HG02852 (cell line): ENCODE data around the gene TP53I11.

Experiments used
- ATAC-seq: cut with Tn5 transposase; IDR thresholded peaks from one replicate; pipeline ENCODE4 v1.9.1; 2021; ENCODE audit warnings: mild to moderate bottlenecking, moderate library complexity; ENCODE audit not compliant: unreplicated experiment

TP53I11 gene

GRCh38 chr11:44978961-44979331 is 28.3 kb upstream of the TP53I11 start:
- ATAC-seq: no peak

DNA sequence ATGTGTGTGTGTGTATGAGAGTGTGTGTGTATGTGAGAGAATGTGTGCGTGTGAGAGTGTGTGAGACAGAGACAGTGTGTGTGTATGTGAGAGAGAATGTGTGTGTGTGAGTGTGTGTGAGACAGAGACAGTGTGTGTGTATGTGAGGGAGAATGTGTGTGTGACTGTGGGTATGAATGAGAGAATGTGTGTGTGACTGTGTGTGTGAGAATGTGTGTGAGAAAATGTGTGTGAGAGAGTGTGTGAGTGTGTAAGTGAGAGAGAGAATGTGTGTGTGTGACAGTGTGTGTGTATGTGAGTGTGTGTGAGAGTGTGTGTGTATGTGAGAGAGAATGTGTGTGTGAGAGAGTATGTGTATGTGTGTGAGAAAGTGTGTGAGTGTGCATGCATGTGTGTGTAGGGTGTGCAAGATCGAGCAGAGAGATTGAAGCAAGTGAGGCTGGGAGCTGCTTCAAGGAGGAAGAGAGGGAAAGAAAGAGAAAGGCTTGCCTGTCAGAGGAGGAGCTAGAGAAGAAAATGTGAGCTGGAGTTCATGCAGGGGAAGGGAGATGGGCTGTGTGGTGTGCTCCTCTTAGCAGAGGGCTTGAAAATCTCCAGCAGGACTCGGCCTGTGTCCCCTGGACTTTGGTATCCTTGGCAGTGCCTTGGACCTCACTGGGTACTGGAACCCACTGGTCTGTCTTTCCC is 27.7 kb upstream of the TP53I11 start:
- ATAC-seq: no peak

DNA sequence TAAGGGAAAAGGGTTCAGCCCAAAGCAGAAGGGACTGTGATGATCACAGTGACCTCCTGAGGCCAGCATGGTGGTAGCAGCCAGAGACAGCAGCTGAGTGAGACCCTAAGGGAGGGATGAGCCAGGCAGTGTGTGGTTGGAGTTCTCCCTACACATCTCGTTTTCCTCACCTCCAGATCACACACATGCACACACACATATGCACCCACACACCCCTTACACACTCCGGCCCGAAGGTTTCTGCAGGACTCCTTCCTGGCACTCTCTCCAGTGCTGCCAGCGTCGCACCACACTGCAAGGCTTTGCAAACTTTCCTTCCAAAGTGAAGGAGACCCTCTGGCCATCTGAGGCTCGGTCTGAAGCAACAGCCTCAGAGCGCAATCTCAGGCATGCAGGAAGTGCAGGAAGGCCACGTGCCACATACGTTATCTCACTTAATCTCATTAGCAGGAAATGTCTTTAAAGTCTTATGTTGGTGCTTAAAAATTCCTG is 26.9 kb upstream of the TP53I11 start:
- ATAC-seq: no peak

- ATAC-seq: no peak
These were observed 25.9 kb upstream of the TP53I11 start for GRCh38 chr11:44976576-44976975.

DNA sequence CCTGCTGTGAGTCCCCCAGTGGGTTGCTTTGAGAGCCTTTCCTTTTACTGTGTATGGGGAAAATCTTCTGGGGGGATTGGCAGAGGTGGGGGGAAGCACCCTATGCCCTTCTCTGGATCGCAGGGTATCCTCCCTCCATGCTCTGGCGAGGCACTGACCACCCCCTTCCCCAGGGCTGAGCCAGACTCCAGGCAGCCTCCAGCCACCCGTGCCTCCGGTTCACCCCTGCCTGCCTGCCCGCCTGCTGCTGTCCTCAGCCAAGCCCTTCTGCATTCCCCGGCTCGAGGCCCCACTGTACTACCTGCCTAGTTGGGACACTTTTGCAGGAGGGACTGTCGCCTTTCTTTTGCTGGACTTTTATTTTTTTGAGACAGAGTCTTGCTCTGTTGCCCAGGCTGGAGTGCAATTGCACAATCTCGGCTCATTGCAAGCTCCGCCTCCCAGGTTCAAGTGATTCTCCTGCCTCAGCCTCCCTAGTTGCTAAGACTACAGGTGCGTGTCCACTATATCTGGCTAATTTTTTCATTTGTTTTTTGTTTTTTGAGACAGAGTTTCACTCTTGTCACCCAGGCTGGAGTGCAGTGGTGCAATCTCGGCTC is 23.8 kb upstream of the TP53I11 start:
- no peak for ATAC-seq

DNA sequence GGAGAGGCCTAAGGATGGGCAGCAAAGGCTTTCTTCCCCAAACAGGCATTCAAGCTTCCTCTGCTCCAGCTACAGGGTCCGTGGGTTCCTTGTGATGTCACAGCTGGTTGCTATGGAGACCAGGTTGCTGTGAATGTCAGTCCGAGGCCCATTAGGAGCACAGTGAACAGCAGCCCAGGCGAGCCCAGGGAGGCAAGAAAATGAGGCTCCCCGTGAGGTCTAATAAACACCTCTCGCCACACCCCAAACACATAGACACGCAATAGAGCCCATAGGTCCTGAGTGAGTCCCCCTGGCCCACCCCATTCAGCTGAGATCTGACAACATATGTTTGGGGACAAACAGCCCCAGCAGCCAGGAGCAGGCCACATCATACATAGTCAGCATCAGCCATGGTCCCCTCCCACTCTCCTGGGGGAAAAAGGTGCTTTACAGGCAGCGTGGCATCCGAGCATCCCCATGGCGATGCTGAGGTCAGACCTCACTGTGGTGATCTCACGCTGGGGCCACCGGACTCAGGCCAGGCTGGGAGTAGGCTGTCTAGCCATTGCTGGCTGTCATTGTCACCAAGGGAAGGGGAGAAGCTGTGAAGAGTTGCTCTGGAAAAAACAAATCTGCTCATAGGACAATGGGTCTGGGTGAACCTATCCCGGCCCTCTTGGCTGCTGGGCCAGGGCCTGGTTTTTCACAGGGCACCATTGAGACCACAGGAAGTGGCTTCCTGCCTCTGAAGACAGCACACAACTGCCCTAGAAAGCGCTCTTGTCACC is 23.1 kb upstream of the TP53I11 start:
- ATAC-seq: no peak

DNA sequence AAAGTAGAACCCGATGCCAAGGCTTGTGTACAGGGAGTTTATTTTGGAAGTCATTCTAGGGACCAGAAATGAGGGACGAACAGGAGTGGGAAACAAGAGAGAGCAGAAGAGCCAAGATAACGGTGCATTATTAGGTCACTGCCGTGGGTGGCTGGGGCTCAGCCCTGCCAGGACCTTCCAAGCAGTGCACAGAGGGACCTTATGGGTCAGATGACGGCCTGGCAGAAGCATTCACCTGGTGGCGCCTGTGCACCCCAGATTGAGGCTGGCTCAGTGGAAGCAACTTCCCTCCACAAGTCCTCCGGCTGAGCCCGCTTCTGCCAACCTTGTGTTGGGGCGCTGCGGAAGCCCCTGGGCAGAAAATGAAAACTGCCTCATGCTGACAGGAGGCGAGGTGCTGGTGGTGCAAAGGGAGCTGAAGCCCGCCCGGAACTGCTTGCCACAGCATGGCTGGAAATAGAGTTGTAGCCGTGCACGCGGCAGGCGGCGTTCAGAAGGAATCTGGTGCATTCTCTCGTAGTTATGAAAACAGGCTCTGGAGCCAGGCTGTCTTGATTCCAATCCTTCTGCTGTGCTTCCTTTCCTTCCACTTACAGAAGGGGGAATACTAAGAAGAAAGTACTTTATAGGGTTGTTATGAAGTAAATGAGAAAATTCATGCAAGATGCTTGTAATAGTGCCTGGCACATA is 22.2 kb upstream of the TP53I11 start:
- ATAC-seq: no peak

DNA sequence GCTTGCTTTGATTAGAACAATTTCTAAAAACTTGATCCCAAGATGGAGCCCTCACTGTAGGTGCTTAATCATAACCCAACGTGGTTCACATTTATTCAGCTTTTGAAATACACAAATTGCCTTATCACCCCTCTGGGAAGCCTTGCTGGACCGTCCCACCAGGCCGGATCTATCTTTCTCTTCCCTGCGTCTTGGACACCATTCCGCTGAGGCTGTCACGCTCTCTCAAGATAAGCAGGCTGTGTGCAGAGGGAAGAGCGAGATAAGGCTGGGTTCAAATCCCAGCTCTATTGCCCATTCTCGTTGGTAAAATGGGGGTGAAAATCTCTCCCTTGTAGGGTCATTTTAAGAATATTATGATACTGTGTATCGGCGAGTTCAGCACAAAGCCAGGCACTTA is 20.5 kb upstream of the TP53I11 start:
- ATAC-seq: no peak

GRCh38 chr11:44970293-44970692 is 19.6 kb upstream of the TP53I11 start:
- ATAC-seq: no peak

GRCh38 chr11:44969651-44970252 is 19.1 kb upstream of the TP53I11 start:
- no peak for ATAC-seq

DNA sequence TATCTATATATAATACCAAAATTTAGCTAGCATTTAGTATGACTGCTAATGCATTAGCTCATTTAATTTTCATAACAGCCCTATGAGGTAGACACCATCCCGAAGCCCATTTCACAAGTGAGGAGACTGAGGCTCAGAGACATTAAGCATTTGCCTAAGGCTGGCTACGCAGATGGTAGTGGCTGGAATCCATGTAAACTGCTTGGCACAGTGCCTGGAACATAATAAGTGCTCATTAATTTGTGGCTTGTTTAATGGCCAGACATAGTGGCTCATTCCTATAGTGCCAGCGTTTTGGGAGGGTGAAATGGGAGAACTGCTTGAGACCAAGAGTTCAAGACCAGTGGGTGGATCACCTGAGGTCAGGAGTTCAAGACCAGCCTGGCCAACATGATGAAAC is 17.8 kb upstream of the TP53I11 start:
- no peak for ATAC-seq

- ATAC-seq: no peak
These were observed 17.3 kb upstream of the TP53I11 start for GRCh38 chr11:44967930-44968496.

GRCh38 chr11:44966694-44967093 is 16.0 kb upstream of the TP53I11 start:
- no peak for ATAC-seq

GRCh38 chr11:44964526-44965209 is 14.0 kb upstream of the TP53I11 start:
- no peak for ATAC-seq

GRCh38 chr11:44963948-44964347 is 13.3 kb upstream of the TP53I11 start:
- no peak for ATAC-seq

DNA sequence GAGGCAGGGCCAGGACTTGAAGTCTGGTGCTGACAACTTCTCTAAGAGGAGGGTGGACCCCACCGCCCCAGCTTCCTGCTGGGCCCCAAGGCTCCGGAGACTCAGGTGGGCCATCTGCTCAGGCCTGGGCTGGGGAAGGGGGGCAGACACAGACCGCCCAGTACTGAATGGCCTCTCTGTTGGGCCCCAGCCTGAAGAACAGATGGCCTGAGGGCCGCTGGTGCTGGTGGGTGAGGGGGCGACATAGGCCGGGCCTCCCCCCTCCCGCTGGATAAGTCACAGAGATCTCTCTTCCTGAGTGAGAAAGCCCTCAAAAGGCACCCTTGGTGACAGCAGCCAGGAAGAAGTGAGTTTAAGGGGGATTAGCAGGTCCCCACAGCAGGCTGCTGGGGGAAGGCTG is 12.5 kb upstream of the TP53I11 start:
- no peak for ATAC-seq

DNA sequence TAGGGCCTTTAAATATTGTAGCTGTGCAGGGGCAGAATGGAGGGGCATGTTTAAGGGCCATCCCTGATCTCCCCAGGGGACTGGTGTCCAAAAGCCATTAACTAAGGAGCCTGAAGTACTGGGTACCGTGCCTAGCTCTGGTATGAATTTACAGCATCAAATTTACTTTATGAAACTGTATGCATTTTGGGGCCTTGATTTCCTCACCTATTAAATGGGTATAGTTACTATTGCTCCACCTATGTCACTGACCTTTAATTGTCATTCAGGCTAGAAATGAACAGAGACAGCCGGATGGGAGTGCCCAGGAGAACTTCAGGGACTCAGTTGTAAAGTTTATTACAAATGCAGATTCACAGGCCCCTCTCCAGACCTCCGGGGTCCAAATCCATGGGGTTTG is 11.8 kb upstream of the TP53I11 start:
- ATAC-seq: no peak

DNA sequence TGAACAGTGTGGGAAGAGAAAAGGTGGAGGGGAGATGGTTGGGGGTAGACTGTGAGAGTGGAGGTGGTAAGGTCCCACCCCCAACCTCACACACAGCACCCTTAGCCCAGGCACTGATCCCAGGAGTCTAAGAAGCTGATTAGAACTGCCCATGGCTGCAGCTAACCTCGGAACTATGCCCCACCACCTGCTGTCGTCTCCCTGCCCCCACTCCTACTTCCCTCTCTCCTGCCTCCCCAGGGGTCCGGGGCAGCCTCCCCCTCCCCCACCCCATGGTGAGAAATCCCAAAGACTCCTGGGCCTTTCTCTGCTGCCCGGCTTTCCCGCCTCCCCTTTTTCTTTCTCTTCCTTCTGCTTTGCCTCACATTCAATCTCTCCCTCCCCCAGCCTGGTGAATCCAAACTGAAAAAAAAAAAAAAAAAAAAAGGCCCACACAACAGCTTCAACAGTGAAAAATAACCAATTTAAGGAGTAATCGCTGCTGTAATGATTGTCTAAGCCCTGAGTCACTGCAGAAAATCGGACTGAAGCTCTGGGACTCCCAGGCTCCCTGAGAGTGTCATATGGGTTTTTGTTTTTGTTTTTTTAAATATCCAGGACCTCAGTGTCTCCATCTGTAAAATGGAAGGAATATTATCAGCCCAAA is 9.6 kb upstream of the TP53I11 start:
- ATAC-seq: no peak

DNA sequence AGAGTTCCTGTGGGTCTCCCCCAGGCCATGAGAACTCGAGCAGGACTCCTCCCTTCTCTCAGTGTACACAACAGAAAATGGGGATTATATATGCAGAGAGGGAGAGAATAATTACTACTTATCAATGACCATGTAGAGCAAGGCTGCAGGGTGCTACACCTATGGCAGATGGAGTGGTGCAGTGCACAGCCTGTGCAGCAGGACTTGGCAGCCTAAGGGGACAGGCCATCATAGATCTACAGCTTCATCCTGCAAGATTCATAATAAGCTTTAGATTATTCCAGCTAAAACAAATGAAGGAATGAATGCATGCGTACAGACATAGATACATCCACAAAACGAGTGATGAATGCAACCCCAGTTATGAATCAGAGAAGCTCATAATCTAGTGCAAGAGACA is 8.4 kb upstream of the TP53I11 start:
- ATAC-seq: no peak
